Smooth muscle cell (in vitro differentiated cells): Measurements from ENCODE around the gene TLR1. TPM values are rescaled to one million over a fixed set of nuclear protein-coding genes. Genes with fewer than 3 reads are reported as not detected.
"Not testable (repeated sequence)": the region's sequence is repeated elsewhere in the genome, so short reads cannot be mapped to it uniquely, and the experiment has no call there.

Experiments
- DNase-seq: peaks from one replicate; lab custom pipeline; 2025; ENCODE audit not compliant: unreplicated experiment; lab: John Stamatoyannopoulos, UW
- H2AFZ ChIP-seq: fragments of 200-600 bp; sonication (generic); 2 replicates; pipeline ENCODE4 v1.6.0; 2016; ENCODE audit warnings: antibody characterized with exemption, low read depth, mild to moderate bottlenecking
- H3F3A ChIP-seq: fragments of 200-600 bp; sonication (generic); 2 replicates; pipeline ENCODE4 v1.6.0; 2017; ENCODE audit warnings: antibody characterized with exemption, low read depth
- H3K27ac ChIP-seq: fragments of 200-600 bp; sonication (generic); 2 replicates; pipeline ENCODE4 v1.5.1; 2016; ENCODE audit warnings: low read depth, mild to moderate bottlenecking
- H3K27me3 ChIP-seq: fragments of 200-600 bp; sonication (generic); 2 replicates; pipeline ENCODE4 v1.6.1; 2016; ENCODE audit warnings: low read depth, mild to moderate bottlenecking
- H3K36me3 ChIP-seq: fragments of 200-600 bp; sonication (generic); 2 replicates; pipeline ENCODE4 v1.5.1; 2016; ENCODE audit warnings: low read depth
- H3K4me1 ChIP-seq: fragments of 200-600 bp; sonication (generic); 2 replicates; pipeline ENCODE4 v1.5.1; 2016; ENCODE audit warnings: low read depth
- H3K4me2 ChIP-seq: fragments of 200-600 bp; sonication (generic); 2 replicates; pipeline ENCODE4 v1.6.0; 2016; ENCODE audit warnings: mild to moderate bottlenecking
- H3K4me3 ChIP-seq: fragments of 200-600 bp; sonication (generic); 2 replicates; pipeline ENCODE4 v1.5.1; 2016; ENCODE audit warnings: mild to moderate bottlenecking
- H3K79me2 ChIP-seq: fragments of 200-600 bp; sonication (generic); 2 replicates; pipeline ENCODE4 v1.6.0; 2016; ENCODE audit warnings: low read depth, mild to moderate bottlenecking
- H3K9ac ChIP-seq: fragments of 200-600 bp; sonication (generic); 2 replicates; pipeline ENCODE4 v1.6.0; 2016; ENCODE audit warnings: low read depth
- H3K9me3 ChIP-seq: fragments of 200-600 bp; sonication (generic); replicated peaks from 2 replicates; pipeline ENCODE4 v1.5.1; 2016; ENCODE audit warnings: low read depth
- H4K20me1 ChIP-seq: fragments of 200-600 bp; sonication (generic); 2 replicates; pipeline ENCODE4 v1.6.0; 2016; ENCODE audit warnings: low read depth
- CTCF ChIP-seq: fragments of 200-600 bp; sonication (generic); IDR thresholded peaks from 2 replicates; pipeline ENCODE4 v1.5.1; 2017; ENCODE audit warnings: borderline replicate concordance, mild to moderate bottlenecking, antibody characterized with exemption; ENCODE audit not compliant: insufficient read depth, poor library complexity, severe bottlenecking
- WGBS: methylation state at CpG from one replicate; pipeline ENCODE4 v1.1.7; 2016; ENCODE audit warnings: low lambda C conversion rate; 5-methylcytosine and 5-hydroxymethylcytosine counted together
- polyA plus RNA-seq: library from polyadenylated mRNA; unstranded; fragments of >200 nt; fragmentation: Nextera tagmentation; extraction: Ambion mirVana; gene quantifications from 2 replicates; pipeline ENCODE4 v1.2.1, GENCODE V29; 2016
- total RNA-seq: library from RNA; depleted of rRNA; stranded (reverse); fragments of >200 nt; gene quantifications from 2 replicates; pipeline ENCODE4 v1.2.3, GENCODE V29; 2014

The TLR1 gene
- total and polyA plus RNA-seq, 2 experiments from 2014 or later, result 0.54 to 2.0 TPM

DNA sequence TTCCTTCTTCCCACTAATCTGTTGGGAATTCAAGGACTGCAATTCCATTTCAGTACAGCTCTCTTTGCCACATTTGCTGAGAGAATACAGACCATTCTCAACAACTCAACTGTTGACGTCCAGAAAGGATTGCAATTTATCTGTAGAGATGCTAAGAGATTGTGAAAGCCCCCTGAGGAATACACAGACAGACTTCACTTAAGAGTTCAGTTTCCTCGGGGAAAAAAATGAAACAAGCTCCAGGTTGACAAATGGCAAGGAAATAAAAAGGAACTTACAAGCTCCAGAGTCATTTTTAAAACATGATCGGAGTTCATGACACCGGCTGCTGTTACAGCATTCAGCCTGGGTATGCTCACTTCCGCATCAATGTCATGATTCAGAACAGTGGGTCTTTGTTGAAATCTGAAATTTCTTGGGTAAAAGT lies 35.6 kb downstream of the TLR1 start:
- Histone ChIP-seq H3K9ac (no peak overlapping the region), H3K27me3 (no peaks in the 10 kb centered on the region), H3K4me3 (no peak overlapping the region), H3K4me1 (no peaks in the 10 kb centered on the region), H4K20me1 (no peaks in the 10 kb centered on the region), H3K9me3 (no peaks in the 10 kb centered on the region), H3K4me2 (no peak overlapping the region), H3K79me2 (no peaks in the 10 kb centered on the region), H2AFZ (peak overlapping the region; percentile 20), H3K27ac (no peak overlapping the region), H3K36me3 (no peaks in the 10 kb centered on the region), H3F3A (no peaks in the 10 kb centered on the region)
- TF ChIP-seq CTCF, result no peak
- no peak for DNase-seq
- WGBS, result 72% methylated on average over 5 of the region's 5 CpGs

DNA sequence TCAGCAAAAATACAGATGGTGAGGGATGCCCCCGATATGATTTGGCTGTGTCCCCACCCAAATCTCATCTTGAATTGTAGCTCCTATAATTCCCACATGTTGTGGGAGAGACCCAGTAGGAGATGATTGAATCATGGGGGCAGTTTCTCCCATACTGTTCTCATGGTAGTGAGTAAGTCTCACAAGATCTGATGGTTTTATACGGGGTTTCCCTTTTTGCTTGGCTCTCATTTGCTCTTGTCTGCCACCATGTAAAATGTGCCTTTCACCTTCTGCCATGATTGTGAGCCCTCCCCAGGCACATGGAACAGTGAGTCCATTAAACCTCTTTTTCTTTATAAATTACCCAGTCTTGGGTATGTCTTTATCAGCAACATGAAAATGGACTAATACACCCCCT lies 37.7 kb downstream of the TLR1 start:
- not testable (repeated sequence) for H4K20me1 ChIP-seq, H3K4me1 ChIP-seq, H3K27me3 ChIP-seq, H2AFZ ChIP-seq, H3K27ac ChIP-seq, H3K79me2 ChIP-seq, H3K4me3 ChIP-seq, H3K9ac ChIP-seq, H3K36me3 ChIP-seq, H3K4me2 ChIP-seq, H3F3A ChIP-seq, H3K9me3 ChIP-seq, DNase-seq
- WGBS, result 97% methylated on average over 2 of the region's 2 CpGs

GRCh38 chr4:38765382-38765781 lies 39.2 kb downstream of the TLR1 start:
- Histone ChIP-seq H4K20me1 (no peaks in the 10 kb centered on the region), H3K4me2 (no peak overlapping the region), H3K36me3 (no peaks in the 10 kb centered on the region), H3K9me3 (no peaks in the 10 kb centered on the region), H3K79me2 (no peaks in the 10 kb centered on the region), H3K4me3 (no peak overlapping the region), H3K4me1 (no peaks in the 10 kb centered on the region), H3F3A (no peaks in the 10 kb centered on the region), H3K27me3 (no peaks in the 10 kb centered on the region), H2AFZ (no peak overlapping the region), H3K9ac (no peak overlapping the region), H3K27ac (no peak overlapping the region)
- DNase-seq, result no peak
- no peak for TF ChIP-seq CTCF
- 92% methylated on average over 3 of the region's 3 CpGs for WGBS

DNA sequence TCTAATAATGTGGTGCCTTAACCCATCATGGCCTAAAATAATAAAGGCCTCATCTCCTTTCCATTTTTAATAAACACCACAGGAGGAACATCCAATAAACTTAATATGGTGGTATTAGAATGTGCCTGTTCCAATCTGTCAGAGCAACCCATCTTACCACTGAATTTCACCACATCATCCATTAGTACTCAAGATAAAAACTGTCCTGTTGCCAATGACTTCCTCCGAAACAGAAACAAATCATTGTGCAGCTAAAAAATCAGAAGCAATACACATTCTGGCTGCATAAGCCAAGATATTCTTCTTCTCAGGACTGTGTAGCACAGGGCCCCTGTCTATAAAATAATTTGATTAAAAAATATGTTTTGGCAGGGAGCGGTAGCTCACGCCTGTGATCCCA lies 40.3 kb downstream of the TLR1 start:
- 97% methylated on average over 3 of the region's 3 CpGs for WGBS
- no peak overlapping the region for H2AFZ ChIP-seq
- H3K27me3 ChIP-seq, result no peaks in the 10 kb centered on the region
- TF ChIP-seq CTCF, result no peak
- H3K9me3 ChIP-seq, result no peaks in the 10 kb centered on the region
- no peak for DNase-seq
- H3K4me2 ChIP-seq, result no peak overlapping the region
- H3K4me3 ChIP-seq, result no peak overlapping the region
- H4K20me1 ChIP-seq, result no peaks in the 10 kb centered on the region
- no peaks in the 10 kb centered on the region for H3F3A ChIP-seq
- H3K4me1 ChIP-seq, result no peaks in the 10 kb centered on the region
- no peaks in the 10 kb centered on the region for H3K79me2 ChIP-seq
- no peaks in the 10 kb centered on the region for H3K36me3 ChIP-seq
- H3K27ac ChIP-seq, result no peak overlapping the region
- H3K9ac ChIP-seq, result no peak overlapping the region
